HepG2 (cell line): ENCODE data around the gene CTDP1. TPM values are rescaled to one million over a fixed set of nuclear protein-coding genes. Genes with fewer than 3 reads are reported as not detected.

Source experiments
- ATAC-seq: fragments of 200-7000 bp; cut with Tn5 transposase; 3 replicates; pipeline ENCODE4 v1.9.1; 2020; ENCODE audit warnings: mild to moderate bottlenecking, moderate library complexity
- BruUV-seq: library from RNA; stranded (reverse); fragments of 400-500 nt; replicated peaks from 2 replicates; lab custom pipeline; 2021; lab: Mats Ljungman, UMichigan
- CTCF ChIA-PET: fragments of 300-600 bp; formaldehyde crosslinking; extraction: SDS; loops from one replicate; lab custom pipeline; 2021; ENCODE audit warnings: low total read pairs, inconsistent platforms, low intra/inter-chr PET ratio; lab: Yijun Ruan, JAX
- POLR2A ChIA-PET: fragments of 350-600 bp; sonication (Branson Sonifier 250); formaldehyde crosslinking; loops from one replicate; lab custom pipeline; 2020; ENCODE audit warnings: antibody characterized with exemption, inconsistent platforms; lab: Yijun Ruan, JAX
- DNase-seq: peaks from one replicate; pipeline ENCODE4 v3.0.0-alpha.2; 2015; ENCODE audit warnings: low spot score
- FAIRE-seq: peaks from 3 replicates; lab custom pipeline; 2011; peaks lifted over from hg19 to GRCh38; lab: Jason Lieb, UNC
- H2AFZ ChIP-seq: one replicate; pipeline ENCODE4 v1.6.1; 2011; ENCODE audit warnings: low read length, inconsistent platforms
- H3K27ac ChIP-seq: fragments of 300-600 bp; 3 replicates; pipeline ENCODE4 v1.8.0; 2011; ENCODE audit warnings: mixed run types, mild to moderate bottlenecking, mixed read lengths, low read length, inconsistent platforms; ENCODE audit not compliant: insufficient read depth; ENCODE audit errors: extremely low read length
- H3K27me3 ChIP-seq, 2 experiments: fragments of 200-600 bp in 1 of 2; 2 replicates in 1 of 2; 3 replicates in 1 of 2; pipeline versions ENCODE4 v1.6.0 to v1.8.0; 2011; ENCODE audit warnings: low read length in 2 of 2, mild to moderate bottlenecking in 2 of 2, moderate library complexity in 2 of 2, inconsistent platforms in 1 of 2; ENCODE audit not compliant: insufficient read depth in 2 of 2, control insufficient read depth in 1 of 2
- H3K36me3 ChIP-seq, 2 experiments: fragments of 200-600 bp in 1 of 2; replicated peaks in 1 of 2; 2 replicates in 1 of 2; 3 replicates in 1 of 2; pipeline versions ENCODE4 v1.5.1 to v1.8.0; 2011; ENCODE audit warnings: low read length in 2 of 2, inconsistent platforms in 1 of 2; ENCODE audit not compliant: insufficient read depth in 2 of 2, control insufficient read depth in 1 of 2
- H3K4me1 ChIP-seq: 2 replicates; pipeline ENCODE4 v1.5.1; 2012; ENCODE audit warnings: low read length, inconsistent platforms; ENCODE audit not compliant: insufficient read depth
- H3K4me2 ChIP-seq: 2 replicates; pipeline ENCODE4 v1.6.0; 2011; ENCODE audit warnings: low read depth, low read length, inconsistent platforms
- H3K4me3 ChIP-seq, 3 experiments: fragments of 200-600 bp in 1 of 3; sonication (generic), shearing (Covaris generic) in 1 of 3; replicated peaks in 1 of 3; 2 replicates each; pipeline ENCODE4 v1.5.1; 2011 to 2016; ENCODE audit warnings: low read length in 3 of 3, inconsistent platforms in 2 of 3, low read depth in 2 of 3, mild to moderate bottlenecking in 2 of 3, control low read depth in 1 of 3, mixed read lengths in 1 of 3; ENCODE audit not compliant: insufficient read depth in 1 of 3
- H3K79me2 ChIP-seq: one replicate; pipeline ENCODE4 v1.6.1; 2011; ENCODE audit warnings: low read length, inconsistent platforms; ENCODE audit not compliant: insufficient read depth
- H3K9ac ChIP-seq: 2 replicates; pipeline ENCODE4 v1.6.0; 2011; ENCODE audit warnings: mild to moderate bottlenecking, low read depth, low read length, inconsistent platforms; ENCODE audit not compliant: insufficient read depth
- H3K9me3 ChIP-seq: 2 replicates; pipeline ENCODE4 v1.5.1; 2012; ENCODE audit warnings: mild to moderate bottlenecking, low read length
- H4K20me1 ChIP-seq: 2 replicates; pipeline ENCODE4 v1.6.0; 2011; ENCODE audit warnings: inconsistent platforms, mild to moderate bottlenecking, low read length, moderate library complexity; ENCODE audit not compliant: insufficient read depth
- BCL6 ChIP-seq: IDR thresholded peaks from 2 replicates; pipeline ENCODE4 v1.6.1; 2016; ENCODE audit warnings: missing genetic modification reagents, missing compliant biosample characterization
- GABPA ChIP-seq, 2 experiments: IDR thresholded peaks; 2 replicates each; pipeline ENCODE4 v1.6.1; 2011 to 2016; ENCODE audit warnings: low read depth in 2 of 2, low read length in 1 of 2, missing biosample characterization in 1 of 2, missing genetic modification characterization in 1 of 2
- MXD4 ChIP-seq: IDR thresholded peaks from 2 replicates; pipeline ENCODE4 v1.6.1; 2016; ENCODE audit warnings: mild to moderate bottlenecking, missing biosample characterization, missing genetic modification reagents
- NFRKB ChIP-seq: fragments of 450-650 bp; IDR thresholded peaks from 2 replicates; pipeline ENCODE4 v1.6.1; 2017
- PAF1 ChIP-seq: IDR thresholded peaks from 2 replicates; pipeline ENCODE4 v1.6.1; 2016; ENCODE audit warnings: missing genetic modification reagents, missing compliant biosample characterization
- RFX1 ChIP-seq: fragments of 450-650 bp; IDR thresholded peaks from 2 replicates; pipeline ENCODE4 v1.6.1; 2017
- SRSF4 ChIP-seq: fragments of 200-400 bp; formaldehyde crosslinking; IDR thresholded peaks from one replicate; pipeline ENCODE4 v1.6.1; 2018; ENCODE audit warnings: mild to moderate bottlenecking, low read depth, low read length, moderate library complexity; ENCODE audit not compliant: poor library complexity, severe bottlenecking
- TARDBP ChIP-seq: sonication (generic); formaldehyde crosslinking; IDR thresholded peaks from 2 replicates; pipeline ENCODE4 v1.8.0; 2022; ENCODE audit warnings: mild to moderate bottlenecking, missing genetic modification reagents
- THYN1 ChIP-seq: sonication (generic); formaldehyde crosslinking; IDR thresholded peaks from 2 replicates; pipeline ENCODE4 v1.8.1; 2023; ENCODE audit warnings: low read depth, mild to moderate bottlenecking, moderate library complexity, missing genetic modification reagents, borderline replicate concordance
- ZNF138 ChIP-seq: sonication (generic); formaldehyde crosslinking; IDR thresholded peaks from 2 replicates; pipeline ENCODE4 v1.5.0; 2020; ENCODE audit warnings: mild to moderate bottlenecking, low read depth, missing genetic modification reagents
- ZNF652 ChIP-seq: IDR thresholded peaks from 2 replicates; pipeline ENCODE4 v1.6.1; 2016; ENCODE audit warnings: low read depth, borderline replicate concordance
- ZNF678 ChIP-seq: sonication (generic); formaldehyde crosslinking; IDR thresholded peaks from 2 replicates; pipeline ENCODE4 v1.4.0; 2020; ENCODE audit warnings: mild to moderate bottlenecking, missing genetic modification reagents
- WGBS: methylation state at CpG from one replicate; pipeline ENCODE4 v1.1.6; 2017; ENCODE audit warnings: low lambda C conversion rate; 5-methylcytosine and 5-hydroxymethylcytosine counted together
- in situ Hi-C: cut with HindIII; loops from 2 replicates; pipeline ENCODE4 v1.10.0; 2017; ENCODE audit warnings: low pct_unique_long_range_greater_than_20kb; ENCODE audit not compliant: extremely low pct_ligation_motif_present
- intact Hi-C: fragments of 100-400 bp; cut with micrococcal nuclease; formaldehyde crosslinking; loops from one replicate; pipeline ENCODE4 v1.10.0; 2022; ENCODE audit not compliant: unreplicated experiment
- polyA plus RNA-seq, 8 experiments: library from polyadenylated mRNA; depleted of rRNA in 3 of 8; stranded (reverse) in 7 of 8; unstranded in 1 of 8; fragments of >200 nt; fragmentation: Illumina TruSeq in 4 of 8; extraction: Trizol in 4 of 8; gene quantifications; 2 replicates each; pipeline versions ENCODE4 v1.2.1 to v1.2.3, GENCODE V29; 2011 to 2016; ENCODE audit warnings: low read depth in 4 of 8, missing spikeins in 1 of 8, mixed read lengths in 1 of 8; ENCODE audit not compliant: insufficient read depth in 1 of 8
- total RNA-seq, 5 experiments: library from RNA; depleted of rRNA; stranded (reverse); fragments of >200 nt; fragmentation: Illumina TruSeq; extraction: Trizol; gene quantifications; 2 replicates each; pipeline ENCODE4 v1.2.3, GENCODE V29; 2016; ENCODE audit warnings: low read depth in 1 of 5
- TF ChIP-seq, protein P1 (sequence below): sonication (generic); formaldehyde crosslinking; IDR thresholded peaks from 2 replicates; pipeline ENCODE4 v1.5.0; 2020; ENCODE audit warnings: missing genetic modification reagents, mild to moderate bottlenecking, borderline replicate concordance

Gene CTDP1
- total and polyA plus RNA-seq, 2 of the 13 experiments (the other 11 are each of a cell fraction or from before 2014, with no cell fraction given): 6.9 to 11.0 TPM

- POLR2A ChIA-PET: no interaction called here
- Histone ChIP-seq H2AFZ (no peak overlapping the region), H3K36me3 (peaks cover 27 to 54% of the 10 kb centered on the region in 2 experiments; a peak in 4 of 5 replicates), H3K9ac (no peak overlapping the region), H3K4me2 (no peak overlapping the region), H3K79me2 (no peaks in the 10 kb centered on the region)
- no peak for ATAC-seq
- TF ChIP-seq THYN1 (CRISPR knock-in tag) (no peak), NFRKB (no peak), ZNF678 (CRISPR knock-in tag) (no peak), ZNF138 (no peak), TARDBP (CRISPR knock-in tag) (no peak), GABPA (IDR thresholded peaks at IDR 0.05; ENCODE audit: low read depth, low read length) (no peak), GABPA (CRISPR knock-in tag; IDR thresholded peaks at IDR 0.05; ENCODE audit: low read depth) (no peak), RFX1 (no peak), BCL6 (no peak), MXD4 (CRISPR knock-in tag) (no peak), ZNF652 (CRISPR knock-in tag) (no peak), SRSF4 (no peak), PAF1 (no peak)
- TF ChIP-seq, protein P1, sequence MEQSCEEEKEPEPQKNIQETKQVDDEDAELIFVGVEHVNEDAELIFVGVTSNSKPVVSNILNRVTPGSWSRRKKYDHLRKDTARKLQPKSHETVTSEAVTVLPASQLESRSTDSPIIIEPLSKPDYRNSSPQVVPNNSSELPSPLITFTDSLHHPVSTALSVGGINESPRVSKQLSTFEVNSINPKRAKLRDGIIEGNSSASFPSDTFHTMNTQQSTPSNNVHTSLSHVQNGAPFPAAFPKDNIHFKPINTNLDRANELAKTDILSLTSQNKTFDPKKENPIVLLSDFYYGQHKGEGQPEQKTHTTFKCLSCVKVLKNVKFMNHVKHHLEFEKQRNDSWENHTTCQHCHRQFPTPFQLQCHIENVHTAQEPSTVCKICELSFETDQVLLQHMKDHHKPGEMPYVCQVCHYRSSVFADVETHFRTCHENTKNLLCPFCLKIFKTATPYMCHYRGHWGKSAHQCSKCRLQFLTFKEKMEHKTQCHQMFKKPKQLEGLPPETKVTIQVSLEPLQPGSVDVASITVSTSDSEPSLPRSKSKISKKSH: no peak
- TF ChIP-seq, all 625 proteins: peak for 0
- FAIRE-seq: no peak
- no peak for DNase-seq
- no peaks in the 10 kb centered on the region for H3K27me3 ChIP-seq
- 98% methylated on average over 17 of the region's 17 CpGs for WGBS
- H3K4me3 ChIP-seq: no peak overlapping the region
- in situ Hi-C loops (no loop called here), intact Hi-C loops (no loop called here)
- H4K20me1 ChIP-seq: no peaks in the 10 kb centered on the region
- no TSS peak for BruUV-seq
- no peaks in the 10 kb centered on the region for H3K4me1 ChIP-seq
- no peak overlapping the region for H3K27ac ChIP-seq
- H3K9me3 ChIP-seq: no peaks in the 10 kb centered on the region
- CTCF ChIA-PET: no interaction called here
Measured at GRCh38 chr18:79718126-79718525, 38.5 kb downstream of the CTDP1 start.
